ENCODE measurements around the gene P3H3.
"Not testable (repeated sequence)": the region's sequence is repeated elsewhere in the genome, so short reads cannot be mapped to it uniquely, and the experiment has no call there.

The P3H3 gene

DNA sequence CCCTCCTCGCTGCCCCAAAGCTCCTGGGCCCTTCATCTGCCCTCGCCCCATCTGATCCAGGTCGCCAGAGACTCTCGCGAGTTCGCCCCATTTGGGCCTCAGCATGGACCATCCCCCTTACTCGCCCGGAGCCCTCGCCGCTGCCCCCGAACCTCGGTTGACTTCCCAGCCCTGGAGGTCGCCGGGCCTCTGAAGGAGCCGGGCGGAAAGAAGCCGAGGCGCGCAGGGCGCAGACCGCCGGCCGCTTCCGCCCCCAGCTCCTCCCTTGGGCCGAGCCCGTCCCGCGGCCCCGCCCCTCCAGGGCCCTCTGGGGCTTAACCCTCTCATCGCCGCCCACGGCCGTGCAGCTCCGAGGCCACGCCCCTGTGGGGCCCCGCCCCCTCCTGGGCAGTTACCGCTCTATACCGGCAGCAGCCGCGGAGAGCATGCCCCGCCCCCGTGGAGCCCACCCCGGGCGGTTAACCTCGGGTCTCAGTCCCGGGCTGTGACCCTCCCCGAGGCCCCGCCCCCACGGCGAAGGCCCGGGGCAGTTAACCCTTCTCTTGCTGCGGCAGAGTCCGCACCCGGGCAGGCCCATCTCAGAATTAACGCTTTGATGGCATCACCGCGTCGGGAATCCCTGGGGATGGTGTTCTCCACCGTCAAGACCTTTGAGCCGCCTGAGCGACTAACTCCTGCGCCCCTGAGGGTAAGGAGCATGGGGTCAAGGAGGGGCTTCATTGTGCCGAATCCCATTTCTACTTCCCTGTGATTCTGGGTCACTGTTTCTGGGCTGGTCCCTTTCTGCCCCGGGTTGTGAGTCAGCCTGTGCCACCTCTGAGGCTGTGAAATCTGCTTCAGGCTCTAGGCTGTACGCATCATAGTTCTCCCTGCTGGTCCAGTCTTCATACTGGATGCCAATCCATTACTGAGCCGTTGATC, 45.1 kb downstream of the P3H3 start, which contains the start of gene SPSB2:
Gene SPSB2, minus strand, starts transcription at position 210 of the 921 bp plus-strand sequence. CDS start 402 bp downstream, outside the sequence.
- peak within 1 kb of the TSS; percentile 83 for H3K4me3 ChIP-seq (ENCODE audit: low read length)
- TF ChIP-seq, protein P1, sequence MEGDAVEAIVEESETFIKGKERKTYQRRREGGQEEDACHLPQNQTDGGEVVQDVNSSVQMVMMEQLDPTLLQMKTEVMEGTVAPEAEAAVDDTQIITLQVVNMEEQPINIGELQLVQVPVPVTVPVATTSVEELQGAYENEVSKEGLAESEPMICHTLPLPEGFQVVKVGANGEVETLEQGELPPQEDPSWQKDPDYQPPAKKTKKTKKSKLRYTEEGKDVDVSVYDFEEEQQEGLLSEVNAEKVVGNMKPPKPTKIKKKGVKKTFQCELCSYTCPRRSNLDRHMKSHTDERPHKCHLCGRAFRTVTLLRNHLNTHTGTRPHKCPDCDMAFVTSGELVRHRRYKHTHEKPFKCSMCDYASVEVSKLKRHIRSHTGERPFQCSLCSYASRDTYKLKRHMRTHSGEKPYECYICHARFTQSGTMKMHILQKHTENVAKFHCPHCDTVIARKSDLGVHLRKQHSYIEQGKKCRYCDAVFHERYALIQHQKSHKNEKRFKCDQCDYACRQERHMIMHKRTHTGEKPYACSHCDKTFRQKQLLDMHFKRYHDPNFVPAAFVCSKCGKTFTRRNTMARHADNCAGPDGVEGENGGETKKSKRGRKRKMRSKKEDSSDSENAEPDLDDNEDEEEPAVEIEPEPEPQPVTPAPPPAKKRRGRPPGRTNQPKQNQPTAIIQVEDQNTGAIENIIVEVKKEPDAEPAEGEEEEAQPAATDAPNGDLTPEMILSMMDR (conservative IDR thresholded peaks at IDR 0.05; ENCODE audit: low read length): no peak
- DNase-seq (ENCODE audit: low read depth): peak; percentile 91

DNA sequence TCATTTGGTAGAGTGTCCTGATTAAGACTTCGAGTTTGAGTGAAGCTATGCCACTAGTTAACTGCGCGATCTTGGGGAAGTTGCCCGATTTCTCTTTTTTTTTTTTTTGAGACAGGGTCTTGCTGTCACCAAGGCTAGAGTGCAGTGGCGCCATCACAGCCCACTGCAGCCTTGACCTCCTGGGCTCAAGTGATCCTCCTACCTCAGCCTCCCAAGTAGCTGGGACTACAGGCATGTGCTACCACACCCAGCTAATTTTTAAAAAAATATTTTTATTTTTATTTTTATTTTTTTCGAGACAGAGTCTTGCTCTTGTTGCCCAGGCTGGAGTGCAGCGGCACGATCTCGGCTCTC, 45.8 kb downstream of the P3H3 start:
- H3K4me3 ChIP-seq (ENCODE audit: low read length): peak overlapping the region; percentile 83
- not testable (repeated sequence) for DNase-seq (ENCODE audit: low read depth)

DNA sequence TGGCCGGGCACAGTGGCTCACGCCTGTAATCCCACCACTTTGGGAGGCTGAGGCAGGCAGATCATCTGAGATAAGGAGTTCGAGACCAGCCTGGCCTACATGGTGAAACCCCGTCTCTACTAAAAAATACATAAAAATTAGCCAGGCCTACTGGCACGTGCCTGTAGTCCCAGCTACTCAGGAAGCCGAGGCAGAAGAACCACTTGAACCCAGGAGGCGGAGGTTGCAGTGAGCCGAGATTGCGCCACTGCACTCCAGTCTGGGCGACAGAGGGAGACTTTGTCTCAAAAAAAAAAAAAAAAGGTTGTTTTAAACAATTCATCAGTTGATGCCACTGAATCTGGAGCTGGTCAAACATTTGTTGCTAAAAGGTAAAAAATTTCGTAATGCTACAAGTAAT, 51.6 kb downstream of the P3H3 start:
- H3K4me3 ChIP-seq (ENCODE audit: low read length); DNase-seq (ENCODE audit: low read depth): not testable (repeated sequence)

DNA sequence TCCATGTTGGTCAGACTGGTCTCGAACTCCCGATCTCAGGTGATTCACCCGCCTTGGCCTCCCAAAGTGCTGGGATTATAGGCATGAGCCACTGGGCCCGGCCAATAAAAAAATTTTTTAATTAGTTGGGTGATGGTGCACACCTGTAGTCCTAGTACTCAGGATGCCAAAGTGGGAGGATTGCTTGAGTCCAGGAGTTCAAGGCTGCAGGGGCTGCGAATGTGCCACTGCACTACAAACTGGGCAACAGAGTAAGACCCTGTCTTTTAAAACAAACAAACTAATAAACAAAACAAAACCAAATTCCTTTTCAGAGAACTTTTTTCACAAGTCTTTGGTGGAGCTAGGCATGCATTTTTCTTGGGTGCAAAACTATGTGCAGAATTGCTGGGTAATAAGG, 55.0 kb downstream of the P3H3 start:
- TF ChIP-seq, protein P1 (conservative IDR thresholded peaks at IDR 0.05; ENCODE audit: low read length): no peak
- DNase-seq (ENCODE audit: low read depth): no peak
- no peak overlapping the region for H3K4me3 ChIP-seq (ENCODE audit: low read length)

DNA sequence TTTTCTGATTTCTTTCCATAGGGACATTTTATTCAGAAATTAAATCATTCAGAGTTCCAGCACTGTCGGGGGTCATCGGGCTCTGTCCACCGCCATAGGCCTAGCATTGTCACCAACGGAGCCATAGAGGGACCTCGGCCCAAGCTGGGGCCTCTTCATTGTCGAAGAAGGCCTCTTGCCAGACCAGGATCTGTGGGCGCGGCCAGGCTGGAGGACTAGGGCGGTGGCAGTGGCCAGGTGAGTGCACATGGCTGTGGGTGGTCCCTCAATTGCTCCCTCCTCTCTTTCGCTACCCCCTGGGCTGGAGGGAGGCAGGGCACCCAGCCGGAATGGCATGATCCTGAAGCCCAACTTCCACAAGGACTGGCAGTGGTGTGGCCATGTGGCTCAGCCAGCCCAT, 55.5 kb downstream of the P3H3 start:
- no peak for DNase-seq (ENCODE audit: low read depth)
- H3K4me3 ChIP-seq (ENCODE audit: low read length): no peak overlapping the region
- TF ChIP-seq, protein P1 (conservative IDR thresholded peaks at IDR 0.05; ENCODE audit: low read length): no peak

DNA sequence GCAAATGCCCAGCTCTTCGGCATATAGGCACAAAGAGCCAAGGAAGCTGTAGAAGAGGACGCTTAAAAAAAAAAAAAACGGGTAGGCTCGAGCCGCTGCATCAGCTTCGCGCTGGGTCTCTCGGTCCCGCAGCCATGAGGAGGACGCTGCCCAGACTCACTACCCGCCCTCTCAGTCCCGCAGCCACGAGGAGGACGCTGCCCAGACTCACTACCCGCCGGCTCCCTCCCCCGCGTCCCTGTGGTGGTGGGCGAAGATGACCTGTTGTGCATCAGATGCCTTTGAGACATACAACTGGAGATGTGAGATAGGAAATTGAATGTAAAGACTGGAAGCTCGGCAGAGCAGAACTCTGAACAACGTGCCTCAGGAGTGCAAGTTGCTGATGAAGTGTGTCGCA, 56.3 kb downstream of the P3H3 start:
- TF ChIP-seq, protein P1 (conservative IDR thresholded peaks at IDR 0.05; ENCODE audit: low read length): no peak
- no peak overlapping the region for H3K4me3 ChIP-seq (ENCODE audit: low read length)
- DNase-seq (ENCODE audit: low read depth): no peak

DNA sequence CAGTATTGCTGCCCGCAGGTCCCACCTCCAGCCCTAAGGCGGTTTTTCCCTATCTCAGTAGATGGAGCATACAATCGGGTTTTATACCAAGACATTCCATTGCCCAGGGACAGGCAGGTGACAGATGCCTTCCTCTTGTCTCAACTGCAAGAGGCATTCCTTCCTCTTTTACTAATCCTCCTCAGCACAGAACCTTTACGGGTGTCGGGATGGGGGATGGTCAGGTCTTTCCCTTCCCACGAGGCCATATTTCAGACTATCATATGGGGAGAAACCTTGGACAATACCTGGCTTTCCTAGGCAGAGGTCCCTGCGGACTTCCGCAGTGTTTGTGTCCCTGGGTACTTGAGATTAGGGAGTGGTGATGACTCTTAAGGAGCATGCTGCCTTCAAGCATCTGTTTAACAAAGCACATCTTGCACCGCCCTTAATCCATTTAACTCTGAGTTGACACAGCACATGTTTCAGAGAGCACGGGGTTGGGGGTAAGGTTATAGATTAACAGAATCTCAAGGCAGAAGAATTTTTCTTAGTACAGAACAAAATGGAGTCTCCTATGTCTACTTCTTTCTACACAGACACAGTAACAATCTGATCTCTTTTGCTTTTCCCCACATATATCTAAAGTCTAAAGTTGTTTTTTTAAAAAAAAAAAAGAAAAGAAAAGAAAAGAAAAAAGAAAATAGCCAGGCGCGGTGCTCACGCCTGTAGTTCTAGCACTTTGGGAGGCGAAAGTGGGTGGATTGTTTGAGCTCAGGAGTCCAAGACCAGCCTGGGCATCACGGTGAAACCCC, 58.2 kb downstream of the P3H3 start:
- DNase-seq (ENCODE audit: low read depth); H3K4me3 ChIP-seq (ENCODE audit: low read length): not testable (repeated sequence)

DNA sequence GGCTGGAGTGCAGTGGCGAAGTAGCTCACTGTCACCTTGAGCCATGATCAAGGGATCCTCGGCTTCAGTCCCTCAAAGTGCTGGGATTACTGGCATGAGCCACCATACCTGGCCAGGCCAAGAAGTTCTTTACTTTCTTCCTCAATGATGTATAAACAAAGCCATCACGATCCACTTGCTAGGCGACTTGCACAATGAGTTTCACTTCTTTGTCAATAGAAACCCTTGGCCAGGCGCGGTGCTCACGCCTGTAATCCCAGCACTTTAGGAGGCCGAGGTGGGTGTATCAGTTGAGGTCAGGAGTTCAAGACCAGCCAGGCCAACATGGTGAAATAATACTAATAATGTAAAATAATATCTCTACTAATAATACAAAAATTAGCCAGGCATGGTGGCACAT, 59.3 kb downstream of the P3H3 start:
- no peak overlapping the region for H3K4me3 ChIP-seq (ENCODE audit: low read length)
- TF ChIP-seq, protein P1 (conservative IDR thresholded peaks at IDR 0.05; ENCODE audit: low read length): no peak
- no peak for DNase-seq (ENCODE audit: low read depth)
